ENCODE data around the gene EPB41. TPM values are rescaled to one million over a fixed set of nuclear protein-coding genes. Genes with fewer than 3 reads are reported as not detected.

EPB41 gene
- total RNA-seq, 4 donors from 2014 or later = 71.6 to 117 (median 92.6) TPM

DNA sequence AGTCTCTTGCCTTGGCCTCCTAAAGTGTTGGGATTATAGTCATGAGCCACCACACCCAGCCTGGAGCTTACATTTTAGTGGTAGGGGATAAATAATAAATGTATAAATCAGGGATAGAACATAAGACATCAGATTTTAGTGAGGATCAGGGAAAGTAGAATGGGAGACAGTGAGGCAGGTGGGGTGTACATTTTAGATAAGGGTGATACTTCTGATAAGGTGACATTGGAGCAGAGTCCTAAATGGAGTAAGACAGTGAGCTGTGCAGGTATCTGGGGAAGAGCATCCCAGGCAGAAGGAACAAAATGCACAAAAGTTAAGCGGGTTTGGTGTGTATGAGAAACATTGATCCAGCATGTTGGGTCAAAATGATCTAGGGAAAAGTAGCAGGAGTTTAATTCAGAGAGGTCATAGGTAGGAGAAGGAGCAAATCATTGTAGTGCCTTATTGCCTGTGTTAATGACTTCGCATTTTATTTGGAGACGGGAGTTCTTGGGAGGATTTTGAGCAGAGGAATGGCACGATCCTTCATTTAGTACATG lies 11.1 kb downstream of the EPB41 start:
- in situ Hi-C loops (cut with MboI; ENCODE audit: low pct_ligation_motif_present in 1 of 4, low pct_unique_long_range_greater_than_20kb in 1 of 4, low sequenced_read_pairs in 3 of 4) (no loop called here), intact Hi-C loops (cut with DNase I; ENCODE audit: low total_unique reads) (no loop called here)
- Histone ChIP-seq H3K9me3 (no peaks in the 10 kb centered on the region), H3K4me1 (peaks cover 19 to 42% (median 32%) of the 10 kb centered on the region in 4 donors), H3K4me3 (no peak overlapping the region), H3K27me3 (no peaks in the 10 kb centered on the region), H3K27ac (no peak overlapping the region), H3K36me3 (no peaks in the 10 kb centered on the region)
- WGBS, 2 donors (ENCODE audit: low coverage in 1 of 2) = 94 to 95% methylated on average over 4 of the region's 4 CpGs
- no peak for DNase-seq
- TF ChIP-seq POLR2AphosphoS5 (IDR thresholded peaks at IDR 0.05) = no peak
- TF ChIP-seq, protein P1, sequence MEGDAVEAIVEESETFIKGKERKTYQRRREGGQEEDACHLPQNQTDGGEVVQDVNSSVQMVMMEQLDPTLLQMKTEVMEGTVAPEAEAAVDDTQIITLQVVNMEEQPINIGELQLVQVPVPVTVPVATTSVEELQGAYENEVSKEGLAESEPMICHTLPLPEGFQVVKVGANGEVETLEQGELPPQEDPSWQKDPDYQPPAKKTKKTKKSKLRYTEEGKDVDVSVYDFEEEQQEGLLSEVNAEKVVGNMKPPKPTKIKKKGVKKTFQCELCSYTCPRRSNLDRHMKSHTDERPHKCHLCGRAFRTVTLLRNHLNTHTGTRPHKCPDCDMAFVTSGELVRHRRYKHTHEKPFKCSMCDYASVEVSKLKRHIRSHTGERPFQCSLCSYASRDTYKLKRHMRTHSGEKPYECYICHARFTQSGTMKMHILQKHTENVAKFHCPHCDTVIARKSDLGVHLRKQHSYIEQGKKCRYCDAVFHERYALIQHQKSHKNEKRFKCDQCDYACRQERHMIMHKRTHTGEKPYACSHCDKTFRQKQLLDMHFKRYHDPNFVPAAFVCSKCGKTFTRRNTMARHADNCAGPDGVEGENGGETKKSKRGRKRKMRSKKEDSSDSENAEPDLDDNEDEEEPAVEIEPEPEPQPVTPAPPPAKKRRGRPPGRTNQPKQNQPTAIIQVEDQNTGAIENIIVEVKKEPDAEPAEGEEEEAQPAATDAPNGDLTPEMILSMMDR (IDR thresholded peaks at IDR 0.05) = no peak

GRCh38 chr1:28926629-28927265 lies 12.4 kb downstream of the EPB41 start:
- H3K9me3 ChIP-seq = no peaks in the 10 kb centered on the region
- H3K4me1 ChIP-seq = peaks cover 19 to 42% (median 32%) of the 10 kb centered on the region in 4 donors
- peak overlapping the region; percentile 75 to 84 (median 81) for H3K27ac ChIP-seq
- no peaks in the 10 kb centered on the region for H3K36me3 ChIP-seq
- no peak overlapping the region for H3K4me3 ChIP-seq
- in situ Hi-C loops (cut with MboI; ENCODE audit: low pct_ligation_motif_present in 1 of 4, low pct_unique_long_range_greater_than_20kb in 1 of 4, low sequenced_read_pairs in 3 of 4) = no loop called here
- H3K27me3 ChIP-seq = no peaks in the 10 kb centered on the region
- WGBS, 2 donors (ENCODE audit: low coverage in 1 of 2) = 28 to 36% methylated on average over 1 to 2 of the region's 2 CpGs
- intact Hi-C loops (cut with DNase I; ENCODE audit: low total_unique reads) = no loop called here
- no peak for DNase-seq
- TF ChIP-seq POLR2AphosphoS5 (IDR thresholded peaks at IDR 0.05) (peak in 2 of 3 donors; percentile 30 to 38), POLR2A (IDR thresholded peaks at IDR 0.05) (no peak)
- TF ChIP-seq, protein P1 (IDR thresholded peaks at IDR 0.05) = no peak

DNA sequence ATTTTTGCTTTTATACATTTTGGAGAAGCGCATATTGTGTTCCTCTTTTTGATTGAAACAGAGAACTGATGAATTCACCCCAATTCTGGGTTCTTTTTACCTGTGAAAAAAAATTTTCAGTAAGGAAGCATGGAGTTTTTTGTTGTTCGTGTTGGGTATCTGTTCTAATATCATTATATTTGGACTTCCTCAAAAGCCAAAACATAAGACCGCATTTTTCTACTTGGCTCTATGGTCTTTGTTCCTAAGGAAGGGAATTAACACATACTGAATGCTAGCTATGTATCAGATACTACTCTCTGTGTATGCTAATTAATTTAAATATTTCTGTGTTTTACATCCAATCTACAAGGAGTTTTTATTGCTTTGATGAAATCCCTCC lies 12.9 kb downstream of the EPB41 start:
- H3K4me1 ChIP-seq = peaks cover 19 to 42% (median 32%) of the 10 kb centered on the region in 4 donors
- H3K36me3 ChIP-seq = no peaks in the 10 kb centered on the region
- H3K27me3 ChIP-seq = no peaks in the 10 kb centered on the region
- DNase-seq = no peak
- intact Hi-C loops (cut with DNase I; ENCODE audit: low total_unique reads) (no loop called here), in situ Hi-C loops (cut with MboI; ENCODE audit: low pct_ligation_motif_present in 1 of 4, low pct_unique_long_range_greater_than_20kb in 1 of 4, low sequenced_read_pairs in 3 of 4) (no loop called here)
- H3K4me3 ChIP-seq = no peak overlapping the region
- TF ChIP-seq POLR2A (IDR thresholded peaks at IDR 0.05) (no peak), EP300 (IDR thresholded peaks at IDR 0.05; ENCODE audit: low read depth) (no peak), POLR2AphosphoS5 (IDR thresholded peaks at IDR 0.05) (no peak)
- TF ChIP-seq, protein P1 (IDR thresholded peaks at IDR 0.05) = no peak
- no peaks in the 10 kb centered on the region for H3K9me3 ChIP-seq
- H3K27ac ChIP-seq = peak overlapping the region; percentile 75 to 84 (median 81)
- WGBS, 2 donors (ENCODE audit: low coverage in 1 of 2) = 48 to 52% methylated on average over 3 of the region's 3 CpGs

GRCh38 chr1:28927648-28928313 lies 13.4 kb downstream of the EPB41 start:
- H3K4me1 ChIP-seq = peaks cover 19 to 46% (median 32%) of the 10 kb centered on the region in 4 donors
- in situ Hi-C loops (cut with MboI; ENCODE audit: low pct_ligation_motif_present in 1 of 4, low pct_unique_long_range_greater_than_20kb in 1 of 4, low sequenced_read_pairs in 3 of 4) = no loop called here
- no peaks in the 10 kb centered on the region for H3K27me3 ChIP-seq
- DNase-seq = no peak
- intact Hi-C loops (cut with DNase I; ENCODE audit: low total_unique reads) = no loop called here
- TF ChIP-seq EP300 (IDR thresholded peaks at IDR 0.05; ENCODE audit: low read depth) (no peak), POLR2AphosphoS5 (IDR thresholded peaks at IDR 0.05) (no peak), POLR2A (IDR thresholded peaks at IDR 0.05) (no peak)
- TF ChIP-seq, protein P1 (IDR thresholded peaks at IDR 0.05) = no peak
- H3K27ac ChIP-seq = peak overlapping the region; percentile 75 to 84 (median 81)
- no peaks in the 10 kb centered on the region for H3K9me3 ChIP-seq
- no peaks in the 10 kb centered on the region for H3K36me3 ChIP-seq
- 11 to 14% methylated on average over 1 of the region's 1 CpG for WGBS, 2 donors (ENCODE audit: low coverage in 1 of 2)
- H3K4me3 ChIP-seq = peak overlapping the region in 1 of 4 donors; percentile 0
